ENCODE results near the gene ACOT2.
"Not testable (repeated sequence)": the region's sequence is repeated elsewhere in the genome, so short reads cannot be mapped to it uniquely, and the experiment has no call there.

ACOT2 gene

GRCh38 chr14:73582102-73582979 is 13.3 kb downstream of the ACOT2 start:
- not testable (repeated sequence) for H3K9me3 ChIP-seq (ENCODE audit: low read length); H3K27ac ChIP-seq (ENCODE audit: low read depth, low read length, poor library complexity, severe bottlenecking); H3K36me3 ChIP-seq (ENCODE audit: insufficient read depth, low read length); H3F3A ChIP-seq (ENCODE audit: insufficient read depth, low read length); H4K20me1 ChIP-seq (ENCODE audit: insufficient read depth, low read length); H3K4me2 ChIP-seq (ENCODE audit: low read length); H3K79me2 ChIP-seq (ENCODE audit: insufficient read depth, low read length); H3K9me2 ChIP-seq (ENCODE audit: low read depth, low read length); H3K27me3 ChIP-seq (ENCODE audit: insufficient read depth, low read length); H3K9ac ChIP-seq (ENCODE audit: low read length); H2AFZ ChIP-seq (ENCODE audit: low read length); H3K4me1 ChIP-seq (ENCODE audit: insufficient read depth, low read length, severe bottlenecking); H3K4me3 ChIP-seq (ENCODE audit: low read depth, low read length, poor library complexity, severe bottlenecking)

GRCh38 chr14:73588695-73589094 is 19.7 kb downstream of the ACOT2 start:
- Histone ChIP-seq H3K9me2 (ENCODE audit: low read depth, low read length) (no peaks in the 10 kb centered on the region), H3K27ac (ENCODE audit: low read depth, low read length, poor library complexity, severe bottlenecking) (no peak overlapping the region), H2AFZ (ENCODE audit: low read length) (no peak overlapping the region), H3F3A (ENCODE audit: insufficient read depth, low read length) (no peaks in the 10 kb centered on the region; the same call in 1 of the 2 replicates), H3K4me1 (ENCODE audit: insufficient read depth, low read length, severe bottlenecking) (peaks cover 17% of the 10 kb centered on the region), H3K27me3 (ENCODE audit: insufficient read depth, low read length) (no peaks in the 10 kb centered on the region), H3K4me2 (ENCODE audit: low read length) (no peak overlapping the region), H3K36me3 (ENCODE audit: insufficient read depth, low read length) (no peaks in the 10 kb centered on the region), H4K20me1 (ENCODE audit: insufficient read depth, low read length) (no peaks in the 10 kb centered on the region), H3K9me3 (ENCODE audit: low read length) (no peaks in the 10 kb centered on the region), H3K4me3 (ENCODE audit: low read depth, low read length, poor library complexity, severe bottlenecking) (no peak overlapping the region), H3K9ac (ENCODE audit: low read length) (no peak overlapping the region), H3K79me2 (ENCODE audit: insufficient read depth, low read length) (no peaks in the 10 kb centered on the region)
- no peak for TF ChIP-seq EZH2 (IDR thresholded peaks at IDR 0.05; ENCODE audit: borderline replicate concordance, low read length)
- no peak for TF ChIP-seq CTCF (IDR thresholded peaks at IDR 0.05; ENCODE audit: low read length)

GRCh38 chr14:73589116-73589515 is 20.1 kb downstream of the ACOT2 start:
- H3K9ac ChIP-seq (ENCODE audit: low read length), result no peak overlapping the region
- no peak overlapping the region for H2AFZ ChIP-seq (ENCODE audit: low read length)
- H3K27me3 ChIP-seq (ENCODE audit: insufficient read depth, low read length), result no peaks in the 10 kb centered on the region
- no peak overlapping the region for H3K27ac ChIP-seq (ENCODE audit: low read depth, low read length, poor library complexity, severe bottlenecking)
- no peaks in the 10 kb centered on the region for H3K36me3 ChIP-seq (ENCODE audit: insufficient read depth, low read length)
- no peak overlapping the region for H3K4me3 ChIP-seq (ENCODE audit: low read depth, low read length, poor library complexity, severe bottlenecking)
- H3K9me3 ChIP-seq (ENCODE audit: low read length), result no peaks in the 10 kb centered on the region
- no peaks in the 10 kb centered on the region for H3K9me2 ChIP-seq (ENCODE audit: low read depth, low read length)
- H3K79me2 ChIP-seq (ENCODE audit: insufficient read depth, low read length), result no peaks in the 10 kb centered on the region
- peaks cover 17% of the 10 kb centered on the region for H3K4me1 ChIP-seq (ENCODE audit: insufficient read depth, low read length, severe bottlenecking)
- no peaks in the 10 kb centered on the region; the same call in 1 of the 2 replicates for H3F3A ChIP-seq (ENCODE audit: insufficient read depth, low read length)
- no peak for TF ChIP-seq CTCF (IDR thresholded peaks at IDR 0.05; ENCODE audit: low read length)
- TF ChIP-seq EZH2 (IDR thresholded peaks at IDR 0.05; ENCODE audit: borderline replicate concordance, low read length), result no peak
- no peak overlapping the region for H3K4me2 ChIP-seq (ENCODE audit: low read length)
- no peaks in the 10 kb centered on the region for H4K20me1 ChIP-seq (ENCODE audit: insufficient read depth, low read length)

- not testable (repeated sequence) for H4K20me1 ChIP-seq (ENCODE audit: insufficient read depth, low read length); H3K9me2 ChIP-seq (ENCODE audit: low read depth, low read length); H3K4me2 ChIP-seq (ENCODE audit: low read length); H3F3A ChIP-seq (ENCODE audit: insufficient read depth, low read length); H3K4me3 ChIP-seq (ENCODE audit: low read depth, low read length, poor library complexity, severe bottlenecking); H3K27ac ChIP-seq (ENCODE audit: low read depth, low read length, poor library complexity, severe bottlenecking); H3K9ac ChIP-seq (ENCODE audit: low read length); H2AFZ ChIP-seq (ENCODE audit: low read length); H3K27me3 ChIP-seq (ENCODE audit: insufficient read depth, low read length); H3K9me3 ChIP-seq (ENCODE audit: low read length); H3K36me3 ChIP-seq (ENCODE audit: insufficient read depth, low read length); H3K79me2 ChIP-seq (ENCODE audit: insufficient read depth, low read length)
- H3K4me1 ChIP-seq (ENCODE audit: insufficient read depth, low read length, severe bottlenecking), result peaks cover 17% of the 10 kb centered on the region
These were observed 21.6 kb downstream of the ACOT2 start for GRCh38 chr14:73590673-73591004.
